HFFc6 (cell line): ENCODE data around the gene PLEKHA7. TPM values are rescaled to one million over a fixed set of nuclear protein-coding genes. Genes with fewer than 3 reads are reported as not detected.

ENCODE experiments used
- DNase-seq: peaks from one replicate; pipeline ENCODE4 v3.0.0-alpha.2; 2018
- H3K27ac Mint-ChIP-seq: 2 replicates; pipeline ENCODE4 v1.8.0; 2020; ENCODE audit warnings: mild to moderate bottlenecking, mixed read lengths
- H3K27me3 Mint-ChIP-seq: 2 replicates; pipeline ENCODE4 v1.8.0; 2021; ENCODE audit warnings: mild to moderate bottlenecking, moderate library complexity, mixed read lengths; ENCODE audit not compliant: insufficient read depth
- H3K36me3 Mint-ChIP-seq: 2 replicates; pipeline ENCODE4 v1.8.0; 2021; ENCODE audit warnings: low read depth, mixed read lengths
- H3K4me1 Mint-ChIP-seq: 2 replicates; pipeline ENCODE4 v1.8.0; 2020; ENCODE audit warnings: low read depth, mixed read lengths
- H3K4me3 Mint-ChIP-seq: 2 replicates; pipeline ENCODE4 v1.8.0; 2020; ENCODE audit warnings: mild to moderate bottlenecking, moderate library complexity, mixed read lengths
- H3K9me3 Mint-ChIP-seq: 2 replicates; pipeline ENCODE4 v1.8.0; 2020; ENCODE audit warnings: mild to moderate bottlenecking, mixed read lengths
- CTCF ChIP-seq: fragments of 200-600 bp; sonication (generic); IDR thresholded peaks from 2 replicates; pipeline ENCODE4 v1.5.0; 2021; ENCODE audit warnings: antibody characterized with exemption, mild to moderate bottlenecking
- total RNA-seq, 6 experiments: library from RNA; stranded (reverse); fragmentation: NEBNext Ultra II Directional; extraction: Animal tissue kit (Norgen Biotek cat#: 25700); gene quantifications; 2 replicates in 1 of 6; 3 replicates in 5 of 6; pipeline ENCODE4 v1.2.3, GENCODE V29; 2021

PLEKHA7 gene
- total RNA-seq, 6 experiments from 2014 or later, result 0.07 to 0.24 (median 0.08) TPM; not detected in 3

DNA sequence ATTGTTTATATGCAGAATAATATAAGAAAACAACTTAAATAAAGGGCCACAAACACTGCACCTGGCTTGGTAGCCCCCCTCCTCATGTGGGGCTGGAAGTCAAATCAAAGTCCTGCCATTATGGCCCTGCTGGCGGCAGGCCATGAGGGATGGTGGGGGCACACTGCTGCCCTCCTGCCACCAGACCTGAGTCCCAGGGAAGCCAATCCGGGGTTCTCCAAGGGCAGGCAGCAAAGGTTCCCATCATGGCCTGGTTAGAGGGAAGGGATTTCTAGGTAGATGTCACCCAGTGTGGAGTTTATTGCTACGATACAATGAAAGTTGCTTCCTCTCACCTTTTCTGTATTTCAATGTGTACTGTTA is 236.6 kb downstream of the PLEKHA7 start:
- no peak overlapping the region for H3K4me3 Mint-ChIP-seq
- H3K9me3 Mint-ChIP-seq, result no peaks in the 10 kb centered on the region
- no peak for DNase-seq

GRCh38 chr11:16776711-16777612 is 237.3 kb downstream of the PLEKHA7 start:
- no peak for TF ChIP-seq CTCF
- Mint-ChIP-seq H3K36me3 (no peaks in the 10 kb centered on the region), H3K4me1 (no peaks in the 10 kb centered on the region), H3K4me3 (no peak overlapping the region), H3K27ac (no peak overlapping the region), H3K27me3 (peaks cover 22% of the 10 kb centered on the region), H3K9me3 (no peaks in the 10 kb centered on the region)
- DNase-seq, result no peak

More for the DNA sequence above, 236.6 kb downstream of the PLEKHA7 start:
- Mint-ChIP-seq H3K36me3 (no peaks in the 10 kb centered on the region), H3K27ac (no peak overlapping the region), H3K4me1 (no peaks in the 10 kb centered on the region), H3K27me3 (peaks cover 19% of the 10 kb centered on the region)
- TF ChIP-seq CTCF, result no peak

DNA sequence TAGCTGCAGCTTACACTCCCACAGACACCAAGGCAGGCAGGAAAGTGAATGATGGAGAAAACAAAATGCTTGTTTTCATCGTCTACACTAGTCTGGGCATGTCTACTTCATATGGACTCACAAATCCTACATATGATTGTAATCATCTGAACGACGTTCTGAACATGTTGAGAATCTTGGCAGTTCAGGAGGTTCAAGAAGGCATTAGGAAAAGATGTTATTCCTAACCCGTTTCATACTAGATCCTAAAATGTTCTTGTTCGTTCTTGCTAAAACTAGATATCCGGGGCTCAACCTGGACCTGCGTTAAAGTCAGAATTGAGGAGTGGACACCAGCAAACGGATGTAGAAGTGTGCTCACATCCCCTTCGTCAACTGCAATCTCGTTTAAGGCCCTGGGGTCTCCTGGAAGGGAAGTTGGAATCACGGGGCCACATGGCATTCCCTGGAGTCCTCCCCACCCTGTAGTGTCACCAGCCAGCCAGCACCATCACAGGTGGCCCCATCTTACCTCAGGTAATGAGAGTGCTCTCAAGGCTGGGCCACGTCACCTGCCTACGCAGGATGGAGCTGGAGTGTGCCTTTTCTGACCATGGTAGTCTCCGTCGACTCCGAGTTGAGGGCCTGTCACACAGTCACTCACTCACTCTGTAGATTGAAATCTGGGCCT is 238.5 kb downstream of the PLEKHA7 start:
- H3K27me3 Mint-ChIP-seq, result peaks cover 25% of the 10 kb centered on the region
- H3K9me3 Mint-ChIP-seq, result no peaks in the 10 kb centered on the region
- no peak for DNase-seq
- no peak overlapping the region for H3K4me3 Mint-ChIP-seq
- no peak for TF ChIP-seq CTCF
- H3K4me1 Mint-ChIP-seq, result no peaks in the 10 kb centered on the region
- H3K36me3 Mint-ChIP-seq, result no peaks in the 10 kb centered on the region
- no peak overlapping the region for H3K27ac Mint-ChIP-seq

GRCh38 chr11:16774936-16775613 is 239.1 kb downstream of the PLEKHA7 start:
- H3K36me3 Mint-ChIP-seq, result no peaks in the 10 kb centered on the region

More at GRCh38 chr11:16774936-16775613, 239.1 kb downstream of the PLEKHA7 start:
- peaks cover 29% of the 10 kb centered on the region for H3K27me3 Mint-ChIP-seq
- no peak overlapping the region for H3K27ac Mint-ChIP-seq
- no peak for DNase-seq
- no peaks in the 10 kb centered on the region for H3K9me3 Mint-ChIP-seq
- TF ChIP-seq CTCF, result no peak
- no peaks in the 10 kb centered on the region for H3K4me1 Mint-ChIP-seq
- H3K4me3 Mint-ChIP-seq, result no peak overlapping the region
